Mammary epithelial cell (primary cell): ENCODE data around the gene TRPV6.

Experiments used
- CTCF ChIP-seq, 2 donors: IDR thresholded peaks in 1 of 2; conservative IDR thresholded peaks in 1 of 2; 2 replicates each; pipeline ENCODE4 v1.5.1; 2011 to 2012; ENCODE audit warnings: inconsistent platforms in 2 of 2, low read length in 2 of 2, mild to moderate bottlenecking in 2 of 2, control low read depth in 1 of 2, low read depth in 1 of 2; ENCODE audit not compliant: insufficient read depth in 1 of 2; ENCODE audit errors: extremely low read depth in 1 of 2
- EZH2 ChIP-seq: IDR thresholded peaks from 2 replicates; pipeline ENCODE4 v1.6.1; 2012; ENCODE audit warnings: low read length, inconsistent platforms, borderline replicate concordance

GRCh38 chr7:142904128-142904527 lies 18.6 kb upstream of the TRPV6 start:
- TF ChIP-seq CTCF (conservative IDR thresholded peaks at IDR 0.05 in 1 of 2, IDR thresholded peaks at IDR 0.05 in 1 of 2; ENCODE audit: extremely low read depth in 1 of 2, insufficient read depth in 1 of 2, low read depth in 1 of 2, low read length in 2 of 2): no peak
- no peak for TF ChIP-seq EZH2
